ENCODE data around the gene LGALS9B.
"Not testable (repeated sequence)": the region's sequence is repeated elsewhere in the genome, so short reads cannot be mapped to it uniquely, and the experiment has no call there.

Gene LGALS9B

GRCh38 chr17:20467447-20467846, at the start of gene LGALS9B:
LGALS9B (minus strand) TSS chr17:20467539; CDS start chr17:20467470, 69 bp downstream.
- H3K4me3 ChIP-seq (ENCODE audit: low read length); DNase-seq (ENCODE audit: low read depth): not testable (repeated sequence)

- H3K4me3 ChIP-seq (ENCODE audit: low read length); DNase-seq (ENCODE audit: low read depth): not testable (repeated sequence)
Measured at GRCh38 chr17:20516986-20517385, 49.6 kb upstream of the LGALS9B start.

- H3K4me3 ChIP-seq (ENCODE audit: low read length); DNase-seq (ENCODE audit: low read depth): not testable (repeated sequence)
Measured at GRCh38 chr17:20515099-20515498, 47.8 kb upstream of the LGALS9B start.

- not testable (repeated sequence) for DNase-seq (ENCODE audit: low read depth); H3K4me3 ChIP-seq (ENCODE audit: low read length)
Measured at GRCh38 chr17:20513539-20513938, 46.2 kb upstream of the LGALS9B start.

- not testable (repeated sequence) for H3K4me3 ChIP-seq (ENCODE audit: low read length); DNase-seq (ENCODE audit: low read depth)
Measured at GRCh38 chr17:20512378-20512777, 45.0 kb upstream of the LGALS9B start.

- H3K4me3 ChIP-seq (ENCODE audit: low read length); DNase-seq (ENCODE audit: low read depth): not testable (repeated sequence)
Measured at GRCh38 chr17:20511778-20512177, 44.4 kb upstream of the LGALS9B start.

- not testable (repeated sequence) for DNase-seq (ENCODE audit: low read depth); H3K4me3 ChIP-seq (ENCODE audit: low read length)
Measured at GRCh38 chr17:20505333-20505732, 38.0 kb upstream of the LGALS9B start.

- not testable (repeated sequence) for H3K4me3 ChIP-seq (ENCODE audit: low read length); DNase-seq (ENCODE audit: low read depth)
Measured at GRCh38 chr17:20504388-20505066, 37.2 kb upstream of the LGALS9B start.

- H3K4me3 ChIP-seq (ENCODE audit: low read length); DNase-seq (ENCODE audit: low read depth): not testable (repeated sequence)
Measured at GRCh38 chr17:20501896-20502295, 34.6 kb upstream of the LGALS9B start.

GRCh38 chr17:20500346-20500745, 33.0 kb upstream of the LGALS9B start:
- DNase-seq (ENCODE audit: low read depth); H3K4me3 ChIP-seq (ENCODE audit: low read length): not testable (repeated sequence)

GRCh38 chr17:20495420-20495819, 28.1 kb upstream of the LGALS9B start:
- not testable (repeated sequence) for DNase-seq (ENCODE audit: low read depth); H3K4me3 ChIP-seq (ENCODE audit: low read length)

GRCh38 chr17:20494735-20495134, 27.4 kb upstream of the LGALS9B start:
- not testable (repeated sequence) for H3K4me3 ChIP-seq (ENCODE audit: low read length); DNase-seq (ENCODE audit: low read depth)

- H3K4me3 ChIP-seq (ENCODE audit: low read length); DNase-seq (ENCODE audit: low read depth): not testable (repeated sequence)
Measured at GRCh38 chr17:20494147-20494546, 26.8 kb upstream of the LGALS9B start.

GRCh38 chr17:20492971-20493370, 25.6 kb upstream of the LGALS9B start:
- not testable (repeated sequence) for DNase-seq (ENCODE audit: low read depth); H3K4me3 ChIP-seq (ENCODE audit: low read length)

- not testable (repeated sequence) for DNase-seq (ENCODE audit: low read depth); H3K4me3 ChIP-seq (ENCODE audit: low read length)
Measured at GRCh38 chr17:20492099-20492498, 24.8 kb upstream of the LGALS9B start.

- not testable (repeated sequence) for DNase-seq (ENCODE audit: low read depth); H3K4me3 ChIP-seq (ENCODE audit: low read length)
Measured at GRCh38 chr17:20484930-20485329, 17.6 kb upstream of the LGALS9B start.

- not testable (repeated sequence) for DNase-seq (ENCODE audit: low read depth); H3K4me3 ChIP-seq (ENCODE audit: low read length)
Measured at GRCh38 chr17:20479889-20480591, 12.7 kb upstream of the LGALS9B start.

- not testable (repeated sequence) for DNase-seq (ENCODE audit: low read depth); H3K4me3 ChIP-seq (ENCODE audit: low read length)
Measured at GRCh38 chr17:20477398-20478071, 10.2 kb upstream of the LGALS9B start.

- not testable (repeated sequence) for H3K4me3 ChIP-seq (ENCODE audit: low read length); DNase-seq (ENCODE audit: low read depth)
Measured at GRCh38 chr17:20475137-20475831, 7.9 kb upstream of the LGALS9B start.

- not testable (repeated sequence) for DNase-seq (ENCODE audit: low read depth)
Measured at GRCh38 chr17:20474081-20474480, 6.7 kb upstream of the LGALS9B start.

More at GRCh38 chr17:20474081-20474480, 6.7 kb upstream of the LGALS9B start:
- H3K4me3 ChIP-seq (ENCODE audit: low read length): not testable (repeated sequence)

Data from retinal pigment epithelial cell (primary cell).